ENCODE data around the gene CYP4B1. TPM values are rescaled to one million over a fixed set of nuclear protein-coding genes. Genes with fewer than 3 reads are reported as not detected.

Gene CYP4B1
- total RNA-seq, 1 donor from 2014 or later: 358 TPM

DNA sequence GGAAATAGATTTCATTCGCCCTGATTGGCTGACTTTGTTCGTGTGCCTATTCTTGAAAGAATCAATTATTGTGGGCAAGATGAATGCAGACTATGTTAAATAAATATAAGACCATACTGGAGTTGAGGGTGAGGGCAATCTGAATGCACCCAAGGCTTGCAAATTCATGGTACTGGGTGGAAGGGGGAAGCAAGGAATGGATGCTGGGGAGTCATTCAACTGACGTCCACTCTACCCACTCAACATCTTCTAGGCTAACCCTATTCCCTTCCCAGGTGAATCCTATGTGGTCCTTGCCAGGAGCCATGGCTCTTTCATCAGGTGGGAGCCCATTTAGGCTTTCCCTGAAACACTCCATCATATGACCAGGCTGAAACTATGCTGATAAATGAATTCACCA lies 5.7 kb upstream of the CYP4B1 start:
- DNase-seq (ENCODE audit: low spot score): no peak

DNA sequence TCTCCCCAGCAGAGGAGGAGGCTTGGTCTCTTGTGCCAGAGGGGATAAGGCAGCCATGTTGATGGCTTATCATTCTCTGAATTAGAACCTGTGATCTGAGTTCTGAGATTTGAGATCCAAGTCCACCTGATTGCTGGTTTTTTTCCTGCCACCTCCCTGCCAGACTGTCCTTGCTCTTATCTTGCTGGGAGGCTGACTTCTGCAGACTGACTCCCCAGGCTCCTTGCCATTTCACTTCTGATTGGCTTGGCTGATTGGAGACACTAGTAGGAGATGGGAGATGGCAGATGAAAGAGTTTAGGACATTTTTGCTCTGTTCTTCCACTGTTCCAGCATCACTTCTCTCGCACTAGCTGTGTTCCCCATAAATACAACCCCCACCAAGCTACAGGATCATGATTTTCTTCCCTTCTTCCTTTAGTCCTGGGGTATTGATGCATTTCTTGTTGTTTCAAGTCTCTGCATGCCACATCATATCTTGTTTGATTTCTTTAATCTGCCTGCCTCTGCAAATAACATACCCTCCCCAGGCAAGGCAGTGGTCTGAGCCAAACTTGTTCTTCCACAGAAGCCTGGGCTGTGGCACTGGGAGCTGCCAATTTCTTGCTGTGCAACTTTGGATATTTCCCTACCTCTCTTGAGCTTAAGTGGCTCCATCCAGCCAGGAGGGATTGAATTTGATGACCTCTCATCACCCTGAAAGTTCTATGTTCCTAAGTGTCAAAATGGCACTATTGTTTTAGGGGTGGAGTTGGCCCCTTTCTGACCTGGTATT lies 963 bp upstream of the CYP4B1 start:
- no peak for DNase-seq (ENCODE audit: low spot score)

DNA sequence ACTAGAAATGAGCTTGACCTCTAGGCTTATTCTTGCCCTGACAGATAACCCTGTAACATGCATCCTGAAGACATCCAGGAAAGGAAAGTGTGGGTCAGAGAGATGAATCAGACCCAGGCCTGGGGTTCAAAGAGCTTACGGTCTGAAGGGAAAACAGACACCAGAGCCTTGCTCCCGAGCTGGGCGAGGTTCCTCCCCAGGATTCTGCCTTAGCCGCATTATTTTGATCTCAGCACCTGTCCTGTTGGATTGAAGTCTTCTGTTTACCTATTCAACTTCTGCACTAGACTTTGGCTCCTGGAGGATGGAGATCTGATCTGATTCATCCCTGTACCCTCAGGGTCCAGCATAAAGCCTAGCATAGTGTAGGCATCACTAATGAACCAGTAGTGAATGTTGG lies 1.9 kb downstream of the CYP4B1 start:
- DNase-seq (ENCODE audit: low spot score): no peak

DNA sequence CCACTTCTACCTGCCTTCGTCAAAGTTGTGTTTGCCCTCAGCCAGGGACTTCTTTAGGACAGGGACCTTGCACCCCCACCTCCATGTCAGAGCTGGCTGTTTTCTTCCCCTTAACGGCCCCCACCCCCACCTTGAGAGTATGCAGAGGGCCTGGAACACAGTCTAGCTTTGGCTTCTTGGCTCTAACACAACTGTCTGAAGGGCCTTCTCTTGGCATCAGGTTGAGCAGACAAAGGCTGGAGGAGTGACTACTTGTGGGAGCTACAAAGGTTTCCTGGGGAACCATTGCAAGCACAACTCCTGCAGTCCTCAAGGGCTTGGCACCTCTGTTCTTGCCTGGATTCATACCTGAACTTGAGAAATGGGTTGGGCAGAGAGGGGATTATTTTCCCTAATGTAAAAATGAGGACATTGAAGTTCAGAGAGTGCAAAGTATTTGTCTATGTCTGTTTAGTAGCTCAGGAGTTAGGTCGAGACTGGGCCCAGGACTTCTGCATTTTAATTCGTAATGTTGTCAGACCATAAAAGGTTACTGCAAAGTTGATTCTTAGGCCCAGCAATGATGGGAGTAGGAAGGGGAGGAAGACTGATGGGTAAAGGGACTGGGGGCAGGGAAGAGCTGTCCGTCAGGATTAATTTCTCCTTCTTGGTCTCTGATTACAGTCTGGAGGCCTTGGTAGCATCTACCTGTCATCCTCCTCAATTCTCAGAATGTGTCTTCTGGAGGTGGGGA lies 2.6 kb downstream of the CYP4B1 start:
- no peak for DNase-seq (ENCODE audit: low spot score)

DNA sequence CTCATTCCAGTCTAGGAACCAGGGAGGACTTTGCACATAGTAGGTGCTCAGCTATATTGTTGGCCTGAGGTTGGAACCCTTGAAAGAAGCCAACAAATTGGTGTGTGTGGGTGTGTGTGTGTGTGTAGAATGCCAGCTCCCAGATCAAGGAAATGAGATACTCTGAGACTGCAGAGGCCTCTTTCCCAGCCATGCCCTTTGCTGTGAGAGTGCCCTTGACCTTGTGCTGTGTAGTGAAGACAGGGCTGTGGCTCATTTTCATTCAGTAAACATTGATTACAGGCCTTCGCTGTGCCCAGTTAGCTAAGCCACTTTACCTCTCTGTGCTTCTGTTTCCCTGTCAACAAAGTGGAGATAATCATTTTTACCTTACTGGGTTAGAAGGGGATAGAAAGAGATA lies 3.2 kb downstream of the CYP4B1 start:
- DNase-seq (ENCODE audit: low spot score): no peak

DNA sequence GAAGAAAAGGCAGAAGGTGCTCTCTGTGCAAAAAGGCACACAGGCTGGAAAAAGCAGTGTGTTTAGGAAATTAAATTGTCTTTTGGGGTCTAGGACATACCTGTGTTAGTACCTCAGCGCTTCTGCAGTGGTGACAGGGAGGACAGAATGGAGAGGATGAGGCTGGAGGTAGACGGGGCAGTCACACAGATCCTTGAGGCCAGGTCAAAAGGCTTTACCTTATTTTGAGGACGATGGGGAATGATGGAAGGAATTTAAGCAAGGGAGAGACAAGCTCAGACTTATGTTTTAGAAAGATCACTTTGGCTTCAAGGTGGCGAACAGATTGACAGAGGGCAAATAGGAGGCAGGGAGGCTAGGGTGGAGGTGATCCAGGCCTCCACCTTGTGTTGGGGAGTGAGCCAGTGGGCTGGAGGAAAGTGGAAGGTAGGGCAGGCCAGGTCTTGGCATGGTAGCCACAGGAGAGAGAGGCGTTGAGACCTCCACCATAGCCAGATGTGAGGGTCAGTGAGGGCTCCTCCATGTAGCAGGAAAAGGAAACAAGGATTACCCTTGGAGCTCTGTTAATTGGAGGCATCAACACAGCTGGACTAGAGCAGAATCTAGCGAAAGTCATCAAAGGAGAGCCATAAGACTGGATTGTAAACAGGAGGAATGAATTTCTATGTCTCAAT lies 4.2 kb downstream of the CYP4B1 start:
- DNase-seq (ENCODE audit: low spot score): no peak

DNA sequence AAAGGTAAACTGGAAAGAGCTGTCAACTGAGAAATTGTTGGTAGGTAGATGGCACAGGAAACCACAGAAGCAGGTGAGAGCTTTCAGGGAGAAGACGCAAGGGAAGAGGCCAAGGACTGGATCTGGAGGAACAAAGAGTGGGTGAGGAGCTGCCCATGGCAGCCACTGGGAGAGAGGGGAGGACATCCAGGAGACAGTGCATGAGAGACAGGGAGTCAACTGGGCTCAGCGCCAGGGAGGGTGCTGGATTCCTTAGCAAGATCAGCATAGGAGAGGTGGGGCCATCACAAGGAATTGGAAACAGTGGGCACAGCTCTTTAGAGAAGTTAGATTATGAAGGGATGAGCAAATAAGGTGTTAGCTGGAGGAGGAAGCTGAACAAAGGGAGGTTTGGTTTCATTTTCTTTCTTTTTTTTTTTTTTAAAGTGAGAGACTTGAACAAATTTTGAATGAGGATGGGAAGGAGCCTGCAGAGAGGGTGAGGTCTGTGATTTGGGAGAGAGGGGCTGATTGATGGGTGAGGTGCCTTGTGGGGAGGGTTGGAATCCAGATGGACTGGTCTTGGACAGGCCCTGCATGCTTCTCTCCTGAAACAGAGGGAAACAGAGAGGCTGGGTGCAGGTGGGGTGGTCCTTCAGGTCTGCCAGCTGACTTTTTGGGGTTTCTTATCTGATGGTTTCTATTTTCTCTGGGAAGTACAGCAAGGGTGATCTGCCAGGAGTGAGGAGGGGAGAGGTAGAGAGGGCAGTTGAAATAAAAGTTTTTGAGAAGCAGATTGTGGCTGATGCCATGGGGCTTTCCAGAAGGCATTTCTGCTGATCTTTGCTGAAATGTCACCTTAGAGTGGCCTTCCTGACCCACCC lies 5.4 kb downstream of the CYP4B1 start:
- DNase-seq (ENCODE audit: low spot score): no peak

DNA sequence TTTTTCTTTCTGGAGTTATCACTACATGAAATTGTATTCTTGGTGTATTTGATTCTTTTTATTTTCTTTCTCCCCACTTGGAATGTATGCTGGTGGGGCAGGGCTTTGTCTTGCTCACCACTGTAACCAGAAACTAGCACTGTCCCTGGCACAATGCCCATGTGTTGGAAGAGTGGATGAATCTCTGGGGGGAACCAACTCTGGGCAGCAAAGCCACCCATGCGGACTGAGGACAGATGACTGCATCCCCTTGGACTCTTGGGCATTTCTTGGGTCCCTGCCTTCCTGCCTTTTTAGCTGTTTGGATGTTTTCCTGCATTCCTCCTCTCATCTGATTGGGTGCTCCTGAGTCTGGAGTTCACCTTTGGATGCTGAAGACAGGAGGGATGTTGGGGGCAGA lies 6.1 kb downstream of the CYP4B1 start:
- no peak for DNase-seq (ENCODE audit: low spot score)

DNA sequence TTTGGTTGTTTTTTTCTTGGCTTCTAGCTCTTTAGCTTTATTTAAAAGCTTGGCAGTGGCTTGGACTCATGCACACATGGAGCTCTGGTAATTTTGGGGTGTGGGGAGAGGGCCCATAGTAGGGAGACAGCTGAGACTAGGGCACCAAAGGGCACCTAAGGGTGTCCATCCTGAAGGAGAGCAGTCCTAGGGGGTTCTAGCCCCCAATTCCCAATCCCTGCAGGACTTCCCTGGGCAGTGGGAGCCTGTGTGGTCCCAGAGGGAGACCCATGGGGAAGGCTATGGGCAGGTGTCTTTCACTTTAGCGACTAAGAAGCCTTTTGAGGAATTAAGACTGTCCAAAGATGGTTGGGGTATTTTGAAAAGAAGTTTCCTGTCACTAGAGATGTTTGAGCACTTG lies 6.9 kb downstream of the CYP4B1 start:
- no peak for DNase-seq (ENCODE audit: low spot score)

DNA sequence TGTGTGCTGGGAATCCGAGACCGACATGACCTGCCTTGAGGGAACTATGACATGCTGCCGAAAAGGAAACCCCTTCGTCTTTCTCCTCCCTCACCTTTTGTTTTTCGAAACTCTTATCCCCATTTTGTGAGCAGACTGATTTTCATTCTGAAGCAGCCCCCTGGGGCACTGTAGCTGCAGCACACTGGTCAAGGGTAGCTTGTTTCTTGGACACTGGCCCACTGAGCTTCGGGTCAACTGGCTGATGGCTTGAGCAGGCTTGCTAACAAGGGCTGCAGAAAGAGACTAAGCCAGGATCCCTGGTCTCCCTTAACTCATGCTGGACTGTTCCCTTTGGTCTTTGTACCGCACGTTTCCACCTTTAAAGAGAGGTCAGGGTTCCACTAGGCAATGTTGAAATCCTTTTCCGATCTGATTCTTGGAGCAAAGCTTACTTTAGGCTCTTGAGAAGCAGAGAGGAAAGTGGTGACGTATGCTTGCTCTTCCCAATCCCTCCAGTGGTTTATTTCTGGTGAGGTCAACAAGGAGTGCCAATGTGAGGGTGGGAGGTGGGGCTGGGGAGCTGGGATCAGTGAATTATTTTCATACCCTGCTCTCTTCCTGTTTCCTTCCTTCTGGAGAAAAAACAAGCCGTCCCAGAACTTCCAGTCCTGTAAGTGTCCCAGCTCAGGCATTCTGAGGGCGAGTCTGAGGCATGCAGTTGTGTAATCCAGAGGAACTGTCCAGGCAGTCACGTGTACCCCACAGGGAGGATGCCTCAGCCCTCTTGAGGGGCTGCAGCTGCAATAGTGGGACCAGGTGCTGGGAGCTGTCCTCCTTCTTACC lies 7.6 kb downstream of the CYP4B1 start:
- DNase-seq (ENCODE audit: low spot score): peak; percentile 70

DNA sequence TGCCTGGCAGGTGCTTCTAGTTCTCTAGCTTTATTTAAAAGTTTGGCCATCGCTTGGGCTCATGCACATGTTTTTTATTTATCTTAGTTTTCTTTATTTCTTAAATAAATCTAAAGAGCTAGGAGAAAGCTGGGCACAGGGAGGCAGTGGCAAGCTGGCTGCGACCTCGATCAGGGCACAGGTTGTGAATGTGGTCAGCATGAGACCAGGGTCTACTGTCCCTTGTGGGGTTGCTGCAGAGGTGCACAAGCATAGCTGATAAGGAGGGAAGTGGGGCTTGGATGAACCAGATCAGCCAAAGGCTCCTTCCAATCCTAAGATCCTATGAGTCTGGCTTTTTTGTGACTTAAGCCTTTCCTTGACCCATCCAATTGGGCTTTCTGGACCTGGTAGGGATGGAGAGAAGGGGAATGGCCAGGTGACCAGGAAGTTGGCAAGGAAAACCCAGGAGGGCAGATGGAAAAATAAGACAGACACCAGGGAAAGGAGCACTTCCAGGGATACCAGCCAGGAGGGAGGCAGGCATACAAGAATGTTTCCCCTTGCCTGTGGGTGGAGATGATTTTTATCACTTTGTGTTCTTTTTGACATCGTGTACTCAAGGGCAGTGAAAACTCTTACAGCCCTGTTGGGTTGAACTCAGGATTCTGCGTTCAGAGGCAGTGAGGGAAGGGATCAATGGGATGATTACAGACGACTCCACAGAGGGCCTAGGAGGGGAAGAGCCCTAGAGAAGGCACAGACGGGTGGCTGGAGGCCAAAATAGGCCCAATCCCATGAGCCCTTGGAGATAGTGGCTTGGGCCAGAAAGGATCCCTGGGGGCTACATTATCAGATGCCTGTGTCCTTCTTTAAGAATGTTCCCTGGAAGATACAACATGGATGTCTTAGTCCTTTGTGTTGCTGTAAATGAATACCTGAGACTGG lies 8.5 kb downstream of the CYP4B1 start:
- DNase-seq (ENCODE audit: low spot score): no peak

DNA sequence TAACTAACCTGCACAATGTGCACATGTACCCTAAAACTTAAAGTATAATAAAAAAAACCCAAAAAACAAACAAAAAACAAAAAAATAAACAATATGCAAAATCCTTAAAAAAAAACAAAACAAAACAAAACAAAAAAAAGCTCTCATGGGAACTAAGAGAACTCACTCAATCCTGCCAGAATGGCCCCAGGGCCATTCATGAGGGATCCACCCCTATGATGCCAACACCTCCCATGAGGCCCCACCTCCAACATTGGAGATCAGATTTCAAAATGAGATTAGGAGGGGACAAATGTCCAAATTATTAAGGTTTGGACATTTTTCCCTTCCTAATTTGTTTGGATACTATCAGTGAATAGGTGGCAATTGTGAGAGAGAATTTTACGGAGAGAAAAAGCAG lies 10.2 kb downstream of the CYP4B1 start:
- DNase-seq (ENCODE audit: low spot score): no peak

DNA sequence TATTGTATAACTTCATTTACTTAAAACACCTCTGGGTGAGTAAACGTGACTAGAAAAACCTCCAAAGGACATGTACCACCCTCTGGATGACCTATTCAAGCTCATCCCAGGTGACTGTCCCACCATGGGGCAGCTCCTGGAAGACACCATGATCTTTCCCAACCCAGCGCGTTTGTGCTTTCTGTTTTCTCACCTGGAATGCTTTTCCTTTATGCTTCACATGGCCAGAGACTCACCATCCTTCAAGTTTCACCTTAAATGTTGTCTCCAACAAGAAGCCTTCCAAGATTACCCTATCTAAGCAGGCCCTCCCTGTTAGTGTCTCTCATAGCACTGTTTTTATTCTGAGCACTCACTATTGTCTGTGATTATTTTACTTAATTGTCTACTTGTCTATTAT lies 11.1 kb downstream of the CYP4B1 start:
- no peak for DNase-seq (ENCODE audit: low spot score)

DNA sequence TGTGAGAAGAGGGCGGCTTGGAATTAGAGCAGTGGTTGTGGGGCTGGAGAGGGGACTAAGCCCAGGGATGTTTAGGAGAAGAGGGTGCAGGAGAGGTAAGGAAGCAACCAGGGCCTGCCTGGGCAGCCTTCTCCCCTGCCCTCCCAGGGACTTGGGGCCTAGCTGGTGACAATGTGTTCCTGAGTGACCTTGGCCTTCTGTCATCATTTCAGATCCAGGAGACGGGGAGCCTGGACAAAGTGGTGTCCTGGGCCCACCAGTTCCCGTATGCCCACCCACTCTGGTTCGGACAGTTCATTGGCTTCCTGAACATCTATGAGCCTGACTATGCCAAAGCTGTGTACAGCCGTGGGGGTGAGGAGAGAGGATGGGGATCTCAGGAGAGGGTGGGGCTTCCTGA lies 11.8 kb downstream of the CYP4B1 start:
- no peak for DNase-seq (ENCODE audit: low spot score)

DNA sequence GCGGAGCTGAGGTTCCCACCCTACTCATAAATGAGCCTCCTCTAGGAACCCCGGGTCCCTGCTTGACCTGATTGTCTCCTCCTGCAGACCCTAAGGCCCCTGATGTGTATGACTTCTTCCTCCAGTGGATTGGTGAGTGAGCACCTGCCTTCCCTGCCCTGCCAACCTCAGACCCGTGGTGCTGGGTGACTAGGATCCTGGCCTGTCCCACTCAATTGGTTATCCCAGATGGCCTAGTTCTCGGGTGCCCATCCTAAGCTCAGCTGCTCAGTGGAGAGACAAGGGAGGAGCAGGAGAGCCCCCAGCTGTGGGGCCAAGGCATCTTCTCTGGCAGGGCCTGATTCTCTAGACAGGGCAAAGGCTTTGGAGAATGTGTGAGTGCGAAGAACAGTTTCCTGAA lies 12.2 kb downstream of the CYP4B1 start:
- DNase-seq (ENCODE audit: low spot score): no peak

DNA sequence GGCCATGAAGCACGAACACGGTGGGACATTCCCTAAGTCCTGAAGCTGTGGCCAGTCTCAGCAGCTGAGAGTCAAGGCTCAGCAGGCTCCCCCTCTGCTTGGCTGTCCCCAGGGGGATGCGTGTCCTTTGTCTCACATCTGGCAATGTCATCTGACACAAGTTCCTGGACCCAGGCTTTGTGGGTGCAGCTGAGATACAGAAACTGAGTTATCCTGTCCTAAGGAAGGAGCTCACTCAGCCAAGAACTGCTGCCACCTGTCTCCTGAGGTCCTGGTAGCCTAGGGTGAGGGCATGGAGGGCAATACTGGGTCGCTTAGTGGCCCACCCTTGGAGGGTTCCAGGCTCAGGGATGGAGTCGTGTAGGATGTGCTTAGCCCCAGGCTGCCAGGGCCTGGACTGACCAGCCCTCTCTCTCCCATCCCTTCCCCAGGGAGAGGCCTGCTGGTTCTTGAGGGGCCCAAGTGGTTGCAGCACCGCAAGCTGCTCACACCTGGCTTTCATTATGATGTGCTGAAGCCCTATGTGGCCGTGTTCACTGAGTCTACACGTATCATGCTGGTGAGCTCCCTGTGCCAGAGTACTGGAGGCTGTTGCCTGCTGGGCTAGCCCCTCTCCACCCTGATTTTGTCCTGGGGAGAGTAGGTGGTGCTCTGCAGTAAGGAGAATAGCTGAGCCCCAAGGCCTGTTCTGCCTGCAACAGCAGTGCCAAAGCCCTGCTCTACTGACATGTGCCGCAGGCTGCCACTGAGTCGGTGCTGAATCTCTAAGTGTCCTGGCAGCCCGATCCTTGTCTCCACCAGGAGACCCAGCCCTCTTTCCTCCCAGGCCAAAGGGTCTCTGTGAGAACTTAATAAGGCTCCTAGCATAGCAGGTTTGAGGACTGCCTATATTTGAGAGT lies 13.5 kb downstream of the CYP4B1 start:
- no peak for DNase-seq (ENCODE audit: low spot score)

DNA sequence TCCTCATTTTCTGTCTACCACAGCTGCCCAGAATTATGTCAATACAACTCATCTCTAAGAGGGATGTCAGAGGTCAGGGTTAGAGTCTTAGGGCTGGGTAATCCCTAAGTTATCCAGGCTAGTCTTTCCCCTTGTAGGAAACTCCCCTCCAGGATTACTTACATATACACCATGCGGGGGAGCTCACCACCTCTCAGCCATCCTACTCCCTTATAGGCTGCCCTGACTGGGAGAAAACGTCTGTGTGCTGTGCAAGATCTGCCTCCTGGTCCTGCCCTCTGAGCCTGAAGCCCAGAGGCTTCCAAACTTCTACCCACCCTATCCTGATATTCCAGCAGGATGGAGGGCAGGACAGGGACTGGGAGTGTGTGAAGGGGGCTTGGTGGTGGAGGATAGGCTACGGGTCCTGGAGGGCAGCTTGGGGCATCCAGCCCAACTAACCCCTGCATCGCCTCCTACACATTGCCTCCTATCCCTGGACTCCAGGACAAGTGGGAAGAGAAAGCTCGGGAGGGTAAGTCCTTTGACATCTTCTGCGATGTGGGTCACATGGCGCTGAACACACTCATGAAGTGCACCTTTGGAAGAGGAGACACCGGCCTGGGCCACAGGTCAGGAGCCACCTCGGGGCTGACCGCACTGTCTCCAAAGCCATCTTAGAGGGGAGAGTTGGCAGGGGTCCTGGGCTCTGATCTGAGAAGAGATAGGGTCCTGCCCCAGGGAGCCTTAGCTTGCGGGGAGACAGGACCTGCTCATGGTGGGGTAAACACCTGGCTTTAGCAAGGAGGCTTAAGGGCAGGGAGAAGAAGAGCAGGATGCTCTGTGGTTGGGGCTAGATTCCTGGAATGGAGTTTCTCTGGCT lies 14.4 kb downstream of the CYP4B1 start:
- DNase-seq (ENCODE audit: low spot score): no peak

DNA sequence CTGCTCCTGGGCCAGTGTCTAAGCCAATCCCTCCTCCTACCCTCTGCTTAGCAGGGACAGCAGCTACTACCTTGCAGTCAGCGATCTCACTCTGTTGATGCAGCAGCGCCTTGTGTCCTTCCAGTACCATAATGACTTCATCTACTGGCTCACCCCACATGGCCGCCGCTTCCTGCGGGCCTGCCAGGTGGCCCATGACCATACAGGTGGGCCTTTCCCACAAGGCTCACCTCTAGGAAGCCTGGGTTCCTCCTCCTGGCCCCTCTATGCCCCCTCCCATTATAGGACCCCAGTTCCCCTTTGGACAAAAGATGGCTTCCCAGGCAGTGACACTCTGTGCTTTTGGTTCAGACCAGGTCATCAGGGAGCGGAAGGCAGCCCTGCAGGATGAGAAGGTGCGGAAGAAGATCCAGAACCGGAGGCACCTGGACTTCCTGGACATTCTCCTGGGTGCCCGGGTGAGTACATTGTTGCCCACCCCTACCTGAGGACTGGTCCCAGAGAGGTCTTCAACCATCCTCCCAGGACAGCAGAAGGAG lies 15.1 kb downstream of the CYP4B1 start:
- DNase-seq (ENCODE audit: low spot score): no peak
